GM12878 (cell line): ENCODE measurements around the gene CD70. TPM values are rescaled to one million over a fixed set of nuclear protein-coding genes. Genes with fewer than 3 reads are reported as not detected.

Source experiments
- BCL11A ChIP-seq: IDR thresholded peaks from 2 replicates; pipeline ENCODE4 v1.6.1; 2011; ENCODE audit warnings: low read depth, low read length
- CHD2 ChIP-seq: IDR thresholded peaks from 2 replicates; pipeline ENCODE4 v1.6.1; 2011; ENCODE audit warnings: low read depth, low read length, improper control_type of control experiment, borderline replicate concordance
- CREM ChIP-seq: IDR thresholded peaks from 2 replicates; pipeline ENCODE4 v1.6.1; 2014; ENCODE audit warnings: antibody characterized with exemption, low read depth
- ESRRA ChIP-seq: IDR thresholded peaks from 2 replicates; pipeline ENCODE4 v1.6.1; 2012; ENCODE audit warnings: mild to moderate bottlenecking, low read length, improper control_type of control experiment
- LARP7 ChIP-seq: fragments of 450-650 bp; IDR thresholded peaks from 2 replicates; pipeline ENCODE4 v1.6.1; 2017; ENCODE audit warnings: mild to moderate bottlenecking
- MEF2B ChIP-seq: fragments of 450-650 bp; IDR thresholded peaks from 2 replicates; pipeline ENCODE4 v1.6.1; 2018; ENCODE audit warnings: mild to moderate bottlenecking, moderate library complexity; ENCODE audit not compliant: partially characterized antibody, poor library complexity, severe bottlenecking
- NFYA ChIP-seq: IDR thresholded peaks from 2 replicates; pipeline ENCODE4 v1.6.1; 2011; ENCODE audit warnings: low read depth, mild to moderate bottlenecking, low read length, improper control_type of control experiment, borderline replicate concordance
- NR2C2 ChIP-seq: IDR thresholded peaks from 2 replicates; pipeline ENCODE4 v1.6.1; 2011; ENCODE audit warnings: borderline replicate concordance, low read depth; ENCODE audit not compliant: control insufficient read depth, insufficient read length
- RELA ChIP-seq: fragments of 450-650 bp; IDR thresholded peaks from 2 replicates; pipeline ENCODE4 v1.8.0; 2014; ENCODE audit warnings: borderline replicate concordance; ENCODE audit not compliant: partially characterized antibody
- SIN3A ChIP-seq: IDR thresholded peaks from 2 replicates; pipeline ENCODE4 v1.6.1; 2012; ENCODE audit warnings: low read depth, low read length, improper control_type of control experiment
- SMAD1 ChIP-seq: fragments of 450-650 bp; IDR thresholded peaks from 2 replicates; pipeline ENCODE4 v1.6.1; 2018; ENCODE audit warnings: mild to moderate bottlenecking, low read depth; ENCODE audit not compliant: partially characterized antibody
- YY1 ChIP-seq: IDR thresholded peaks from 2 replicates; pipeline ENCODE4 v1.6.1; 2011; ENCODE audit warnings: low read depth, mild to moderate bottlenecking, low read length
- ZNF217 ChIP-seq: fragments of 450-650 bp; IDR thresholded peaks from 2 replicates; pipeline ENCODE4 v1.6.1; 2017; ENCODE audit warnings: antibody characterized with exemption, mild to moderate bottlenecking
- ZSCAN29 ChIP-seq: fragments of 450-650 bp; IDR thresholded peaks from 2 replicates; pipeline ENCODE4 v1.6.1; 2017; ENCODE audit warnings: mild to moderate bottlenecking, moderate library complexity
- polyA plus RNA-seq, 11 experiments: library from polyadenylated mRNA; depleted of rRNA in 4 of 11; unstranded in 6 of 11; stranded (reverse) in 5 of 11; fragments of >200 nt; fragmentation: Nextera tagmentation in 4 of 11; fragmentation: Illumina TruSeq in 1 of 11; extraction: Ambion mirVana in 4 of 11; extraction: Trizol in 1 of 11; gene quantifications; 1 replicate in 1 of 11; 2 replicates in 10 of 11; pipeline versions ENCODE4 v1.2.1 to v1.2.3, GENCODE V29; 2011 to 2016; ENCODE audit warnings: inconsistent platforms in 2 of 11, missing spikeins in 2 of 11, low read depth in 1 of 11
- total RNA-seq, 4 experiments: library from RNA; depleted of rRNA in 3 of 4; stranded (reverse); fragments of >200 nt in 3 of 4; fragmentation: Illumina TruSeq in 1 of 4; extraction: Trizol in 1 of 4; gene quantifications; 2 replicates each; pipeline versions ENCODE4 v1.2.1 to v1.2.3, GENCODE V29; 2013 to 2021
- TF ChIP-seq, protein P1 (sequence below): IDR thresholded peaks from 2 replicates; pipeline ENCODE4 v1.6.1; 2012; ENCODE audit warnings: low read length, inconsistent platforms
- TF ChIP-seq, protein P2 (sequence below): fragments of 450-650 bp; IDR thresholded peaks from 2 replicates; pipeline ENCODE4 v1.6.1; 2017; ENCODE audit warnings: mild to moderate bottlenecking, moderate library complexity
- TF ChIP-seq, protein P3 (sequence below), 3 experiments: IDR thresholded peaks in 2 of 3; conservative IDR thresholded peaks in 1 of 3; 2 replicates each; pipeline ENCODE4 v1.5.1; 2011; ENCODE audit warnings: low read depth in 3 of 3, low read length in 3 of 3, mild to moderate bottlenecking in 3 of 3, control low read depth in 2 of 3, moderate library complexity in 2 of 3, inconsistent platforms in 1 of 3, mixed read lengths in 1 of 3; ENCODE audit not compliant: control insufficient read depth in 2 of 3, insufficient read depth in 1 of 3; ENCODE audit errors: extremely low read depth in 1 of 3
- TF ChIP-seq, protein P4 (sequence below): IDR thresholded peaks from 2 replicates; pipeline ENCODE4 v1.6.1; 2012; ENCODE audit warnings: low read depth, low read length, improper control_type of control experiment
- TF ChIP-seq, protein P5 (sequence below): fragments of 450-650 bp; IDR thresholded peaks from 2 replicates; pipeline ENCODE4 v1.6.1; 2016; ENCODE audit warnings: mild to moderate bottlenecking

CD70 gene
- total and polyA plus RNA-seq, 10 of the 15 experiments (the other 5 are each of a cell fraction or from before 2014, with no cell fraction given), result 16.4 to 441 (median 265) TPM

DNA sequence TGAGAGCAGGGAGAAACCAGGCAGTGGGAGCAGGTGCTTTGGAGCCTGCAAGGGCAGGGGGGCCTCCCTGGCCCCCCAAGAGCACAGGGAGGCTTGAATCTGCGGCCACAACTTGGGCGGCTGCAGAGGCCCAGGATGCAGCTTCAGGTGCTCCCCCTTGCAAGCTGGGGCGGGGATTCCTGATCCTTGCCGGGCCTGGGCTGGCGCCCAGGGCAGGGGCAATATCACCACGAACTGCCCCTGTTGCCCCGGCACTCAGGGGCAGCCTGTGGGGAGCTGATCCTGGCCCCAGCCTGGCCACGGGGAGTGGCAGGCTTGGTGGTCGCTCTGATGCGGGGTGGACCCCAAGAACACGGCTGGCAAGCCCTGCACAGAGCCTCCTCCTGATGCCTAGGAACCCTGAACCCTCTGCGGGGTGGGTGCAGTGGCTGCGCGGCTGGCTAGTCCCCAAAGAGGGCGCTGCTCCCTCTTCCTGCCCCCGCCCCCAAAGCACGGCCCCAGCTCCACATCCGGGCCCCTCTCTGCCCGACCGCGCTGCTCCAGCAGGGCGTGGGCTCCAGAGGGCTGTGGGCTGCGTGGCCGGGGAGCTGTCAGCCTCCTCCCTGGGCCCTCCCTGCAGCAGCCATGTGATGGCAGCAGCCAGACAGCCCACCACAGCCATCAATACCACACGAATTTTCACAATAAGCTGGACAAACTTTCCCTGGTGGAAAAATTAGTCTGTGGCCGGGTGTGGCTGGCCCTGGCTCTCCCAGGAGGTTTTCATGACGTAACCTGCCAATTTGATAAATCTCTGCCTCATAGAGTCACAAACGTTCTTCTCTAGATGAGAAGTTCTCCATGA, 39.1 kb downstream of the CD70 start (continued):
- TF ChIP-seq, protein P1, sequence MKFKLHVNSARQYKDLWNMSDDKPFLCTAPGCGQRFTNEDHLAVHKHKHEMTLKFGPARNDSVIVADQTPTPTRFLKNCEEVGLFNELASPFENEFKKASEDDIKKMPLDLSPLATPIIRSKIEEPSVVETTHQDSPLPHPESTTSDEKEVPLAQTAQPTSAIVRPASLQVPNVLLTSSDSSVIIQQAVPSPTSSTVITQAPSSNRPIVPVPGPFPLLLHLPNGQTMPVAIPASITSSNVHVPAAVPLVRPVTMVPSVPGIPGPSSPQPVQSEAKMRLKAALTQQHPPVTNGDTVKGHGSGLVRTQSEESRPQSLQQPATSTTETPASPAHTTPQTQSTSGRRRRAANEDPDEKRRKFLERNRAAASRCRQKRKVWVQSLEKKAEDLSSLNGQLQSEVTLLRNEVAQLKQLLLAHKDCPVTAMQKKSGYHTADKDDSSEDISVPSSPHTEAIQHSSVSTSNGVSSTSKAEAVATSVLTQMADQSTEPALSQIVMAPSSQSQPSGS, result 0 out of 2 replicates have a peak, but pooled peaks have one; percentile 31
- TF ChIP-seq CHD2 (peak; percentile 30; the same call in 1 of the 2 replicates), ZSCAN29 (no peak), NR2C2 (no peak), RELA (peak; percentile 77), LARP7 (peak; percentile 61; the same call in 1 of the 2 replicates), NFYA (no peak), MEF2B (peak; percentile 68), ZNF217 (no peak; the same call in 1 of the 2 replicates), BCL11A (0 out of 2 replicates have a peak, but pooled peaks have one; percentile 18), SIN3A (no peak), CREM (peak; percentile 62), SMAD1 (no peak), ESRRA (no peak), YY1 (0 out of 2 replicates have a peak, but pooled peaks have one; percentile 23)
- TF ChIP-seq, protein P2, sequence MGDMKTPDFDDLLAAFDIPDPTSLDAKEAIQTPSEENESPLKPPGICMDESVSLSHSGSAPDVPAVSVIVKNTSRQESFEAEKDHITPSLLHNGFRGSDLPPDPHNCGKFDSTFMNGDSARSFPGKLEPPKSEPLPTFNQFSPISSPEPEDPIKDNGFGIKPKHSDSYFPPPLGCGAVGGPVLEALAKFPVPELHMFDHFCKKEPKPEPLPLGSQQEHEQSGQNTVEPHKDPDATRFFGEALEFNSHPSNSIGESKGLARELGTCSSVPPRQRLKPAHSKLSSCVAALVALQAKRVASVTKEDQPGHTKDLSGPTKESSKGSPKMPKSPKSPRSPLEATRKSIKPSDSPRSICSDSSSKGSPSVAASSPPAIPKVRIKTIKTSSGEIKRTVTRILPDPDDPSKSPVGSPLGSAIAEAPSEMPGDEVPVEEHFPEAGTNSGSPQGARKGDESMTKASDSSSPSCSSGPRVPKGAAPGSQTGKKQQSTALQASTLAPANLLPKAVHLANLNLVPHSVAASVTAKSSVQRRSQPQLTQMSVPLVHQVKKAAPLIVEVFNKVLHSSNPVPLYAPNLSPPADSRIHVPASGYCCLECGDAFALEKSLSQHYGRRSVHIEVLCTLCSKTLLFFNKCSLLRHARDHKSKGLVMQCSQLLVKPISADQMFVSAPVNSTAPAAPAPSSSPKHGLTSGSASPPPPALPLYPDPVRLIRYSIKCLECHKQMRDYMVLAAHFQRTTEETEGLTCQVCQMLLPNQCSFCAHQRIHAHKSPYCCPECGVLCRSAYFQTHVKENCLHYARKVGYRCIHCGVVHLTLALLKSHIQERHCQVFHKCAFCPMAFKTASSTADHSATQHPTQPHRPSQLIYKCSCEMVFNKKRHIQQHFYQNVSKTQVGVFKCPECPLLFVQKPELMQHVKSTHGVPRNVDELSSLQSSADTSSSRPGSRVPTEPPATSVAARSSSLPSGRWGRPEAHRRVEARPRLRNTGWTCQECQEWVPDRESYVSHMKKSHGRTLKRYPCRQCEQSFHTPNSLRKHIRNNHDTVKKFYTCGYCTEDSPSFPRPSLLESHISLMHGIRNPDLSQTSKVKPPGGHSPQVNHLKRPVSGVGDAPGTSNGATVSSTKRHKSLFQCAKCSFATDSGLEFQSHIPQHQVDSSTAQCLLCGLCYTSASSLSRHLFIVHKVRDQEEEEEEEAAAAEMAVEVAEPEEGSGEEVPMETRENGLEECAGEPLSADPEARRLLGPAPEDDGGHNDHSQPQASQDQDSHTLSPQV, result no peak
- TF ChIP-seq, protein P3, sequence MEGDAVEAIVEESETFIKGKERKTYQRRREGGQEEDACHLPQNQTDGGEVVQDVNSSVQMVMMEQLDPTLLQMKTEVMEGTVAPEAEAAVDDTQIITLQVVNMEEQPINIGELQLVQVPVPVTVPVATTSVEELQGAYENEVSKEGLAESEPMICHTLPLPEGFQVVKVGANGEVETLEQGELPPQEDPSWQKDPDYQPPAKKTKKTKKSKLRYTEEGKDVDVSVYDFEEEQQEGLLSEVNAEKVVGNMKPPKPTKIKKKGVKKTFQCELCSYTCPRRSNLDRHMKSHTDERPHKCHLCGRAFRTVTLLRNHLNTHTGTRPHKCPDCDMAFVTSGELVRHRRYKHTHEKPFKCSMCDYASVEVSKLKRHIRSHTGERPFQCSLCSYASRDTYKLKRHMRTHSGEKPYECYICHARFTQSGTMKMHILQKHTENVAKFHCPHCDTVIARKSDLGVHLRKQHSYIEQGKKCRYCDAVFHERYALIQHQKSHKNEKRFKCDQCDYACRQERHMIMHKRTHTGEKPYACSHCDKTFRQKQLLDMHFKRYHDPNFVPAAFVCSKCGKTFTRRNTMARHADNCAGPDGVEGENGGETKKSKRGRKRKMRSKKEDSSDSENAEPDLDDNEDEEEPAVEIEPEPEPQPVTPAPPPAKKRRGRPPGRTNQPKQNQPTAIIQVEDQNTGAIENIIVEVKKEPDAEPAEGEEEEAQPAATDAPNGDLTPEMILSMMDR (IDR thresholded peaks at IDR 0.05 in 2 of 3, conservative IDR thresholded peaks at IDR 0.05 in 1 of 3; ENCODE audit: control insufficient read depth in 2 of 3, extremely low read depth in 1 of 3, insufficient read depth in 1 of 3, low read depth in 3 of 3, low read length in 3 of 3), result peak; percentile 23 to 60 (median 47)
- TF ChIP-seq, protein P4, sequence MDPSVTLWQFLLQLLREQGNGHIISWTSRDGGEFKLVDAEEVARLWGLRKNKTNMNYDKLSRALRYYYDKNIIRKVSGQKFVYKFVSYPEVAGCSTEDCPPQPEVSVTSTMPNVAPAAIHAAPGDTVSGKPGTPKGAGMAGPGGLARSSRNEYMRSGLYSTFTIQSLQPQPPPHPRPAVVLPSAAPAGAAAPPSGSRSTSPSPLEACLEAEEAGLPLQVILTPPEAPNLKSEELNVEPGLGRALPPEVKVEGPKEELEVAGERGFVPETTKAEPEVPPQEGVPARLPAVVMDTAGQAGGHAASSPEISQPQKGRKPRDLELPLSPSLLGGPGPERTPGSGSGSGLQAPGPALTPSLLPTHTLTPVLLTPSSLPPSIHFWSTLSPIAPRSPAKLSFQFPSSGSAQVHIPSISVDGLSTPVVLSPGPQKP, result no peak
- TF ChIP-seq, protein P5, sequence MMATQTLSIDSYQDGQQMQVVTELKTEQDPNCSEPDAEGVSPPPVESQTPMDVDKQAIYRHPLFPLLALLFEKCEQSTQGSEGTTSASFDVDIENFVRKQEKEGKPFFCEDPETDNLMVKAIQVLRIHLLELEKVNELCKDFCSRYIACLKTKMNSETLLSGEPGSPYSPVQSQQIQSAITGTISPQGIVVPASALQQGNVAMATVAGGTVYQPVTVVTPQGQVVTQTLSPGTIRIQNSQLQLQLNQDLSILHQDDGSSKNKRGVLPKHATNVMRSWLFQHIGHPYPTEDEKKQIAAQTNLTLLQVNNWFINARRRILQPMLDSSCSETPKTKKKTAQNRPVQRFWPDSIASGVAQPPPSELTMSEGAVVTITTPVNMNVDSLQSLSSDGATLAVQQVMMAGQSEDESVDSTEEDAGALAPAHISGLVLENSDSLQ, result peak; percentile 58; the same call in 1 of the 2 replicates
